ENCODE results near the gene IQGAP2.

Gene IQGAP2

DNA sequence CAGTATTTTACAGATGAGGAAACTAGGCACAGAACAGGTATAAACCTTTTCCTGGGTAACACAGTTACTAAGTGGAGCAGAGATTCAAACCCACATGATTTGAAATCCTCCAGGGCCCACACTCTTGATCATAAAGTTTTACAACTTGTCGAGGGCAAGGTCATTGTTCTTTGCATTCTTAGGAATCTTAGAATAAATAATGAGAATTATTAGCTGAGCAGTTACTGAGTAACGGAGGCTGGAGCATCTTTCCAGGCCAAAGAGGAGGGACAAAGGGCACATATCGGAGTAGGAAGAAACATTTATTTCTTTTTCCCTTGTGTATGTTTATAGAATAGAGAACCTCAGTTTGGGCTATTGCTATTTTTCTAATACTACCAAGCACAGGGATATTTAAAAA lies 285.8 kb downstream of the IQGAP2 start:
- CTCF ChIA-PET = interaction anchor here (1.1 to 2.9 kb wide), 7 partner anchors 9 to 87 kb away, joined by 3 to 15 read pairs (median 5); no protein-coding TSS in a partner anchor
- POLR2A ChIA-PET = no interaction called here
- DNase-seq (ENCODE audit: extremely low spot score) = no peak
- TF ChIP-seq, protein P1, sequence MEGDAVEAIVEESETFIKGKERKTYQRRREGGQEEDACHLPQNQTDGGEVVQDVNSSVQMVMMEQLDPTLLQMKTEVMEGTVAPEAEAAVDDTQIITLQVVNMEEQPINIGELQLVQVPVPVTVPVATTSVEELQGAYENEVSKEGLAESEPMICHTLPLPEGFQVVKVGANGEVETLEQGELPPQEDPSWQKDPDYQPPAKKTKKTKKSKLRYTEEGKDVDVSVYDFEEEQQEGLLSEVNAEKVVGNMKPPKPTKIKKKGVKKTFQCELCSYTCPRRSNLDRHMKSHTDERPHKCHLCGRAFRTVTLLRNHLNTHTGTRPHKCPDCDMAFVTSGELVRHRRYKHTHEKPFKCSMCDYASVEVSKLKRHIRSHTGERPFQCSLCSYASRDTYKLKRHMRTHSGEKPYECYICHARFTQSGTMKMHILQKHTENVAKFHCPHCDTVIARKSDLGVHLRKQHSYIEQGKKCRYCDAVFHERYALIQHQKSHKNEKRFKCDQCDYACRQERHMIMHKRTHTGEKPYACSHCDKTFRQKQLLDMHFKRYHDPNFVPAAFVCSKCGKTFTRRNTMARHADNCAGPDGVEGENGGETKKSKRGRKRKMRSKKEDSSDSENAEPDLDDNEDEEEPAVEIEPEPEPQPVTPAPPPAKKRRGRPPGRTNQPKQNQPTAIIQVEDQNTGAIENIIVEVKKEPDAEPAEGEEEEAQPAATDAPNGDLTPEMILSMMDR (IDR thresholded peaks at IDR 0.05; ENCODE audit: control extremely low read depth, extremely low read depth, low read depth, missing control alignments) = no peak

DNA sequence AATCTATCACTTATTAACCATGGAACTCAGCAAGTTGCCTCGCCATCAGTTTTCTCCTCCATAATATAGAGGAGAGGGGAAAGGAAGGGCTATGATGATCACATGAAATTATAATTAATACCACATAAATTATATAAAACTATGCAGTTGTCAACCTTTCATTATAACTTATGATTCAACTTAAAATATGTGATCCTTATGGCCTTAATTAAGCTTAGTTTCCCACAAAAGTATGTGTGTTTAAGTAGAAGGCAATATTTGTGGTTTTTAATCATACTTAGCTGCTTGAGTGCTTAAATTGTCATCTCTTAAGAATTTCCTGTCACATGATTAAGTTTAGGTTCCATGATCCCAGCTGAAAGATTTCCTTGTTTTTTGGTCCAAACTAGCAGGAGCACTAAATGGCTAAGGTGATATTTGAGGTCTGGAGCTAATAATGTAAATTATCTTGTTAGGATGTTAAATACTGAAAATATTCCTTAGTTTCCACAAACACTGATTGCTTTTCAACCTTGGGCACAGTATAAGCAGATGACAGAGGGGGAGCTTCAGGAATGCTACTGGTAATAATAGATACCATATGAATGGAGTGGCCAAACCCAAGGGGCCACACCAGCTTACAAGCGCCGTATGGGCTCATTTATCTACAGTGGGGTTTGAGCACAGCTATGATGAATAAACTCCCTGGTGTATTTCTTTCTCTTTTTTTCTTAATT lies 286.4 kb downstream of the IQGAP2 start:
- TF ChIP-seq, protein P1 (IDR thresholded peaks at IDR 0.05; ENCODE audit: control extremely low read depth, extremely low read depth, low read depth, missing control alignments) = no peak
- ChIA-PET CTCF (interaction anchor here (1.1 to 2.9 kb wide), 13 partner anchors 9 to 88 kb away, joined by 3 to 15 read pairs (median 3); no protein-coding TSS in a partner anchor), POLR2A (no interaction called here)
- no peak for DNase-seq (ENCODE audit: extremely low spot score)

DNA sequence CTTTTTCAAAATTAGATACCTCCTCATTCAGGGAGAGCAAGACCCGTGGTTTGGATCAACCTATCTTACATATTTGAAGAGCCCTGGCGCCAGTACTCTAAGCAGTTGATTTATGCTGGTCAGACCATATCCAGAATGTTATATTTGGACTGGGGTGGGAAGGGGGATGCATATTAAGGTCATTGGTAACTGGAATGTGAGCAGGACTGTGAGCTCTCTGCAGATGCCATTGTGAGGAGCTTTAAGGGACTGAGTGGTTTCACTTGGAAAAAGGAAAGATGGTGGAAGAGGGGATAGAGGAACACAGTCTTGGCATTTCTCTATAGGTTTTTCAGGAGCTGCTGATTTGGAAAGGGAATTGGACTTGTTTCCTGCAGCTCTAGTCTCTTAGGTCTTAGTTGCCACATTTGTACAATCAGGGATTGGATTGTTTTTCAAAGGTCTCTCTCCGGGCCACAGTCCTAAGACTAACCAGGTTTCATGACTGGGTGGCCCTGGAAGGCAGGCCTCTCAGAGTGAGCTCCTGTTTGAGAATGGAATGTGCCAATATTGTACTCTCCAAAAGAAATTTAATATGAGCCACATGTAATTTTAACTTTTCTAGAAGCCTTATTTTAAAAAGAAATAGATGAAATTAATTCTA lies 287.1 kb downstream of the IQGAP2 start:
- CTCF ChIA-PET = interaction anchor here (1.1 to 2.9 kb wide), 14 partner anchors 8 to 89 kb away, joined by 3 to 15 read pairs (median 4); no protein-coding TSS in a partner anchor

DNA sequence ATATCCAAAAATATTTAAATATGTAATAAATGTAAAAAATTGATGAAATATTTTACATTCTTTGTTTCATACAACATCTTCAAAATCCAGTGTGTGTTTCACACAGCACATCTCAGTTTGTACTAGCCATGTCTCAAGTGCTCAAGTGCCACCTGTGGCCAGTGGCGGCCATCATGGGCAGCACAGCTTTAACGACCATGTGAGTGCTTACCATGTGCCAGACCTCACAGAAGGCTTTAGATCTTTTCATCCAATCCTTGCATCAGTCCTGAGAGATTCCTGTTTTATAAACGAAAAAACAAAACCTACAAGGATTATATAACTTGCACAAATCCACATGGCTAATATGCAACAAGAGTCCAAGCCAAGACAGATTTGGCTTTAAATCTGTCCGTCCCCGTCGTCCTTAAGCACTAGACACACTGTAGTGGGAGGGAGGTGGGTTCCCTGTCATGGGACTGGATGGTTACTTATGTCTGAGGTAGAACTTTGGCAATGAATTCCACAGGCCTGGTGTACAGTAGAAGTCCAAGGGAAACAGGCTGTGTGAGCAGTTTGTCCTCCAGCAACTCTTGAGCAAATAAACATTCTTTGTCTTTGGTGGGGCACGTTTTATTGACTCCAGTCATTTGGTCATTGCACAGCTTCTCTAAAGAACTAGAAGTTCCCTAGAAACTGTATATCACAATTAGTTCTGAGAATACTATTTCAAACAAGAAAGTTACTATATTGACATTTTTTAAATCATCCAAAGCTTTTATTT lies 287.8 kb downstream of the IQGAP2 start:
- no peak for DNase-seq (ENCODE audit: extremely low spot score)
- POLR2A ChIA-PET = no interaction called here
- TF ChIP-seq, protein P1 (IDR thresholded peaks at IDR 0.05; ENCODE audit: control extremely low read depth, extremely low read depth, low read depth, missing control alignments) = no peak
- CTCF ChIA-PET = interaction anchor here (1.2 to 2.9 kb wide), 10 partner anchors 9 to 89 kb away, joined by 3 to 15 read pairs (median 4); no protein-coding TSS in a partner anchor

More for the DNA sequence above, 287.1 kb downstream of the IQGAP2 start:
- TF ChIP-seq, protein P1 (IDR thresholded peaks at IDR 0.05; ENCODE audit: control extremely low read depth, extremely low read depth, low read depth, missing control alignments) = no peak
- DNase-seq (ENCODE audit: extremely low spot score) = no peak
- POLR2A ChIA-PET = no interaction called here

DNA sequence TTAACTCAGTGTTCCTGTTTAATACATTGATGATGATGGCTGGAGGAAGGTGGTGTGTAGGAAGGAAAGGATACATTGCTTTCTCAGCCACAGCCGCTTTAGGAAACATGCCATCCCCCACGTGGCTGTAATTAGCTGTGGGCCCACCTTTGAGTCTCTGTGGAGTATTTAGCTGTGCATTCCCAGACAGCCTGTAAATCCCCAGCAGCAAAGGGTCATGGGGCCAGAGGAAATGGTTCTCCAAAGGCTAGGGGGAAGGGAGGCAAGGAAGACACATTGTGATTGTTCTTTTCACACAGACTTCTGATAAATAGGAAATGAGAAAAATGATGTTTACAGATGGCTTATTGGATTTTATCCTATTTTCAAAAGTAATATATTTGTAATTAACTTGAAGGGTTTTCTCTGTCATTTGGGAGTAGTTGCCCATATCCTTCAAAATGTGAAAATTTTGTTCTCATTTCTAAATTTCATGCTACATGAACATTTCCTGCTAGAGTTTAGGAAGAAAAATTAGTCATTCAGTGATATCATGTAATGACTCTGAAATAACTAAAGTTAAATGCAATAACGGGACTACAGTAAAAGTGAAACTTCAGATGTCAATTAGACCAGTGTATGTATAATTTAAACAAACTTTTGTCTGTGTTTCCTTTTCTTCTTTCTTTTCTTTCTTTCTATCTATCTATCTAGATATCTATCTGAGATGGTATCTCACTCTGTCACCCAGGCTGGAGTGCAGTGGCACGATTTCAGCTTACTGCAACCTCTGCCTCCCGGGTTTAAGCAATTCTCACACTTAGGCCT lies 288.6 kb downstream of the IQGAP2 start:
- ChIA-PET POLR2A (no interaction called here), CTCF (interaction anchor here (0.9 to 2.8 kb wide), 5 partner anchors 10 to 1455 kb away, joined by 3 to 15 read pairs (median 6); no protein-coding TSS in a partner anchor)
- DNase-seq (ENCODE audit: extremely low spot score) = no peak
- TF ChIP-seq, protein P1 (IDR thresholded peaks at IDR 0.05; ENCODE audit: control extremely low read depth, extremely low read depth, low read depth, missing control alignments) = no peak

DNA sequence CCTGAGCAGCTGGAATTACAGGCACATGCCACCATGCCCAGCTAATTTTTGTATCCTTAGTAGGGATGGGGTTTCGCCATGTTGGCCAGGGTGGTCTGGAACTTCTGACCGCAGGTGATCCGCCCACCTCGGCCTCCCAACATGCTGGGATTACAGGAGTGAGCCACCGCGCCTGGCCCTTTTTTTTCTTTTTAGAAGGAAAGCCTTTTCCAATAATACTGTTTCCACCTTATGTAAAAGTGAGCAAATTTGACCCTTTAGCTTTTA lies 289.1 kb downstream of the IQGAP2 start:
- POLR2A ChIA-PET = no interaction called here
- CTCF ChIA-PET = interaction anchor here (0.9 to 1.2 kb wide), 3 partner anchors 13 to 1455 kb away, joined by 3 to 6 read pairs (median 3); no protein-coding TSS in a partner anchor
- TF ChIP-seq, protein P1 (IDR thresholded peaks at IDR 0.05; ENCODE audit: control extremely low read depth, extremely low read depth, low read depth, missing control alignments) = no peak
- DNase-seq (ENCODE audit: extremely low spot score) = no peak
